Measurements from ENCODE around the gene ZNF239.
"Not testable (repeated sequence)": the region's sequence is repeated elsewhere in the genome, so short reads cannot be mapped to it uniquely, and the experiment has no call there.

The ZNF239 gene

GRCh38 chr10:43574001-43574892 lies at the start of gene ZNF239:
TSS of gene ZNF239 (minus strand) at chr10:43574616. CDS start at chr10:43558079, 16,537 bp downstream.
- peak; percentile 89 for DNase-seq (ENCODE audit: low spot score)

- DNase-seq (ENCODE audit: low spot score) = no peak
Measured at GRCh38 chr10:43623351-43623750, 48.9 kb upstream of the ZNF239 start.

- no peak for DNase-seq (ENCODE audit: low spot score)
Measured at GRCh38 chr10:43622038-43622437, 47.6 kb upstream of the ZNF239 start.

- no peak for DNase-seq (ENCODE audit: low spot score)
Measured at GRCh38 chr10:43619368-43619767, 45.0 kb upstream of the ZNF239 start.

- DNase-seq (ENCODE audit: low spot score) = no peak
Measured at GRCh38 chr10:43616697-43617370, 42.4 kb upstream of the ZNF239 start.

GRCh38 chr10:43610636-43611035 lies 36.2 kb upstream of the ZNF239 start:
- no peak for DNase-seq (ENCODE audit: low spot score)

GRCh38 chr10:43607199-43607573 lies 32.8 kb upstream of the ZNF239 start:
- DNase-seq (ENCODE audit: low spot score) = no peak

- peak; percentile 84 for DNase-seq (ENCODE audit: low spot score)
Measured at GRCh38 chr10:43606323-43607198, 32.1 kb upstream of the ZNF239 start, which contains the start of gene ZNF485. TSS of gene ZNF485 (plus strand) at chr10:43606438. CDS start at chr10:43607051, 613 bp downstream.

- no peak for DNase-seq (ENCODE audit: low spot score)
Measured at GRCh38 chr10:43605850-43606322, 31.5 kb upstream of the ZNF239 start.

GRCh38 chr10:43601576-43601975 lies 27.2 kb upstream of the ZNF239 start:
- not testable (repeated sequence) for DNase-seq (ENCODE audit: low spot score)

- no peak for DNase-seq (ENCODE audit: low spot score)
Measured at GRCh38 chr10:43599333-43599732, 24.9 kb upstream of the ZNF239 start.

- no peak for DNase-seq (ENCODE audit: low spot score)
Measured at GRCh38 chr10:43598446-43598845, 24.0 kb upstream of the ZNF239 start.

- DNase-seq (ENCODE audit: low spot score) = no peak
Measured at GRCh38 chr10:43596546-43596945, 22.1 kb upstream of the ZNF239 start.

GRCh38 chr10:43595739-43596298 lies 21.4 kb upstream of the ZNF239 start:
- DNase-seq (ENCODE audit: low spot score) = no peak

- DNase-seq (ENCODE audit: low spot score) = no peak
Measured at GRCh38 chr10:43594944-43595589, 20.7 kb upstream of the ZNF239 start.

- DNase-seq (ENCODE audit: low spot score) = no peak
Measured at GRCh38 chr10:43591303-43591904, 17.0 kb upstream of the ZNF239 start.

GRCh38 chr10:43586730-43587115 lies 12.3 kb upstream of the ZNF239 start:
- DNase-seq (ENCODE audit: low spot score) = not testable (repeated sequence)

- no peak for DNase-seq (ENCODE audit: low spot score)
Measured at GRCh38 chr10:43585981-43586729, 11.7 kb upstream of the ZNF239 start.

- no peak for DNase-seq (ENCODE audit: low spot score)
Measured at GRCh38 chr10:43585046-43585445, 10.6 kb upstream of the ZNF239 start.

- DNase-seq (ENCODE audit: low spot score) = no peak
Measured at GRCh38 chr10:43584051-43584450, 9.6 kb upstream of the ZNF239 start.
